Superior temporal gyrus (tissue), 1 donor: ENCODE data around the gene TMEM39B.
A peak's percentile ranks its signal among the peaks of the same experiment; 100 is the strongest.
"Not testable (repeated sequence)": the region's sequence is repeated elsewhere in the genome, so short reads cannot be mapped to it uniquely, and the experiment has no call there.

ENCODE experiments used
- DNase-seq: peaks from one replicate; pipeline ENCODE4 v3.0.0-alpha.2; 2016; ENCODE audit errors: extremely low spot score

Gene TMEM39B

DNA sequence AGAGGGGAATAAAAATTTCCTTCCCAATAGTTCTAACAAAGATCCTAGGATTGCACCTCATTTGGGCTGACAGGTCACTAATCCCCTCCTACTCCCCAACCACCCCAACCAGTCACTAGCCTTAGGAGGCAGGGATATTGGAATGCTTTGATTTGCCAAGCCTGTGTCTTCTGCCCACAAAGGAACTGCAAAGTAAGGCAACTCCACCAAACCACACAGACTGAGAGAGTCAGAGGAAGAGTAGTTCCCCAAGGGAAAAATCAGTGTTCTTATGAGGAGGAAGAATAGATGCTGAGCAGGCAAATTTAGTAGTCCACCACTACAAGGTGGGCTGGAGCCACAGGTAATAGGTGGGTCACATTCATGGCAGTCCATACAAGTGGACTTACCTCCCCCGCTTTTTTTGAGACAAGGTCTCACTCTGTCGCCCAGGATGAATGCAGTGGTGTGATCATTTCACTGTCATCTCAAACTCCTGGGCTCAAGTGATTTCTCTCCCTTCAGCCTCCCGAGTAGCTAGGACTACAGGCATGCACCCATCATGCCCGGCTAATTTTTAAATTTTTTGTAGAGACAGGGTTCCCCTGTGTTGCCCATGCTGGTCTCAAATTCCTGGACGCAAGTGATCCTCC is 3.7 kb upstream of the TMEM39B start:
- no peak for DNase-seq

DNA sequence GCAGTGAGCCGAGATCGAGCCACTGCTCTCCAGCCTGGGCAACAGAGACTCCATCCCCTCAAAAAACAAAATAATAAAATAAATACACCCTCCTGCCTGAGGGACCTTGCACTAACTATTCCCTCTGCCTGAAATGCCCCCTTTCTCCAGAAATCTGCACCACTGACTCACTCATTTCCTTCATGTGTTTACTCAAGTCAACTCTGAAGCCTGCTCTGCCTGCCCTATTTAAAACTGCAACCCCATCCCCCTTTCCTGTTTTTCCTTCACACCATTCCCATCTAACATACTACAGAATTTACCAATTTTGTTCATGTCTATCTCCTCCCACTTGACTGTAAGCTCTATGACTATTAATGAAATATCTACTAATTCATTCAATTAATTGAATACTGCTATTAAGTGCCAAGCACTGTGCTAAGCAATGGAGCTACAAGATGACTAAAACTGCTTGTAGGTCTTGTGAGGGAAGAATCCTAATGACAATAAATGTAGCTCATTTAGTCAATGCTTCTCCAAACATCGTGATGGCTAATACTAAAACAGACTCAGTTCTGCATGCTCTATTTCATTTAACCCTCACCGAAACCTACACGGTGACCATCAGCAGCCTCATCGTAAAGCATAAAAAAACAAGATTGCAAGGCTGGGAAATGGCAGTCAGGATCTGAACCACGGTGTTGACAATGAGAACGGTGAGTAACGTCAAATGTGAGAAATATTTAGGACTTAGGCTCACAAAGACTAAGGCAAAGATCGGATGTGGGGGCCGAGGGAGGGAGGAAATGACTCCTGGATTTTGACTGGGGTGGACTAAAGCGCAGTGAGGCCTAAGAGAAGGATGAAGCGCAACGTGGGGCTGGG is 749 bp upstream of the TMEM39B start:
- no peak for DNase-seq

GRCh38 chr1:32073299-32074229 is 825 bp downstream of the TMEM39B start:
- peak; percentile 46 for DNase-seq

GRCh38 chr1:32074841-32075240 is 2.1 kb downstream of the TMEM39B start:
- DNase-seq = no peak

GRCh38 chr1:32077451-32077850 is 4.7 kb downstream of the TMEM39B start:
- DNase-seq = no peak

GRCh38 chr1:32082022-32082421 is 9.3 kb downstream of the TMEM39B start:
- no peak for DNase-seq

GRCh38 chr1:32086381-32086780 is 13.6 kb downstream of the TMEM39B start:
- not testable (repeated sequence) for DNase-seq

- no peak for DNase-seq
Observed at GRCh38 chr1:32091176-32091575, 18.4 kb downstream of the TMEM39B start.

- no peak for DNase-seq
Observed at GRCh38 chr1:32091591-32091990, 18.9 kb downstream of the TMEM39B start.

DNA sequence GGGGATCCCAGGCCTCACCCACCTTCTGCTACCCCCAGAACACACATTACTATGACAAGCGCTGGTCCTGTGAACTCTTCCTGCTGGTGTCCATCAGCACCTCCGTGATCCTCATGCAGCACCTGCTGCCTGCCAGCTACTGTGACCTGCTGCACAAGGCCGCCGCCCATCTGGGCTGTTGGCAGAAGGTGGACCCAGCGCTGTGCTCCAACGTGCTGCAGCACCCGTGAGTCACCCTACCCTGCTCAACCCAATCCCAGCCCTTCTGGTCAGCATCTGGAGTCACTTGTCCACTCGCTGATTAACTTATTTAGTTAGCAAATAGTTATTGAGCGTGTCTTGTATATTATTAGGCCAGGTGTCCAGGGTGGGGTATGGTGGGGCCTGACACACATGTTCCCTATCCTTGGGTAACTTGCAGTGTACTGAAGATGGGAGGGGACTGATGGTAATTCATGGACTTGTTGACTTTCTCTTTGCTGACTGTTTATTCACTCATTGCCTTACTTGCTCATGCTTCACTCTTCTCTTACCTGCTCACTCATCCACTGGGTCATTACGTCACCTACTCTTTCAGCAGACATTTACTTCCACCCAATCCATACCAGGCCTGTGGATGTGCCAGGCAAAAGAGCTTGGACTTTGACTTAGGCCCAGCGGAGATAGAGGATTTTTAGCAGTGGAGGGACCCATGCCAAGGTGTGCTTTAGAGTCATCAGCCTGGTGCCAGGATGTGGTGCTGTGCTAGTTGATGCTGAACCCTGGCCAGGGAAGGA is 22.2 kb downstream of the TMEM39B start:
- no peak for DNase-seq

- DNase-seq = no peak
Observed at GRCh38 chr1:32099426-32099825, 26.7 kb downstream of the TMEM39B start.

- no peak for DNase-seq
Observed at GRCh38 chr1:32100359-32100758, 27.6 kb downstream of the TMEM39B start.

- no peak for DNase-seq
Observed at GRCh38 chr1:32100807-32101708, 28.3 kb downstream of the TMEM39B start.

GRCh38 chr1:32104127-32104526 is 31.4 kb downstream of the TMEM39B start:
- no peak for DNase-seq

GRCh38 chr1:32105338-32105737 is 32.6 kb downstream of the TMEM39B start:
- DNase-seq = no peak

GRCh38 chr1:32106663-32107275 is 34.0 kb downstream of the TMEM39B start:
- no peak for DNase-seq

- peak; percentile 98 for DNase-seq
Observed at GRCh38 chr1:32107742-32108661, 35.3 kb downstream of the TMEM39B start, which contains the start of gene KPNA6. Gene KPNA6 (plus strand): TSS chr1:32108056. CDS start chr1:32108131, 75 bp downstream.

DNA sequence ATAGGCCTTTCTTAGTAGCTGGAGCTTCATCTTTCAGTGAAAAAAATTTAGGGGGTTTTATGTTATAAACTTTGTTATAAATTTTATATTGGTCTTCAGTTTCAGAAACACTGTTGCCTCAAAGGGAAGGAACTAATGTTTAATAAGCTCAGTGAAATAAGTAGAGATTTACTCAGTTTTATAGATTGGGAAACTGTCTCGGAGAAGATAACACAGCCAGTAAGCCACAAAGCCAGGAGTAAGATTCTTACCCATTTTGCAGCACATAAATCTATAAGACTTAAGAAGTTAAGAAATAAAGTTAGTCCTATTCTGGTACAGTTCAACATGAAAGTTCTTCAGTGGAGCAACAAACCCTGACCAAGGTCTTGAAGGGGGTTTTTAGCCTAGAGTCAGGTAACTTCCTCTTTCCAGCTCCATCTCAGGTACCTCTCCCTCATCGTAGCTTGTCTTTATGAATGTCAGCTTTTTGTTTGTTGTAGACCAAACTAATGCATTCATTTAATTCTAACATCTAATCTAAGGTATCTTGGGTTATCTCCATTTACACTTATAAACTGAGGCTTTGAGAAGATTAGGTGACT is 38.4 kb downstream of the TMEM39B start:
- no peak for DNase-seq
